ENCODE data around the gene SULT1C2.

DNA sequence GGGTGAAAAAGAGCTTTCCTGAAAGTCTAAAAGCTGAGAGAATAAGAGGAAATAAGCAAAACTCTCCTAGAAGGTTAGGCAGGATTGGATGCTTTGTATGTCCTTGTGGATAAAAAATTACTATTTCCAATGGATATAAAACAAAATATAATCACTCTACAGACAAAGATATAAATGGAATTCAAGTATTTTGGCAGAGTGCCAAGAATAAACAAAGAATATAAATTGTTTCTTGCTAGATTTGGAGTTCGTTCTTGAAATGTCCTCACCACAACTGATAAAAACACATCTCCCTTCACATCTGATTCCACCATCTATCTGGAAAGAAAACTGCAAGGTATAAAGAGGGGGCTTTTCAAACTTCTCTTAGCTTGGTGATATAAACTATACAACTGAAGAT lies 35.6 kb upstream of the SULT1C2 start:
- TF ChIP-seq, protein P1, sequence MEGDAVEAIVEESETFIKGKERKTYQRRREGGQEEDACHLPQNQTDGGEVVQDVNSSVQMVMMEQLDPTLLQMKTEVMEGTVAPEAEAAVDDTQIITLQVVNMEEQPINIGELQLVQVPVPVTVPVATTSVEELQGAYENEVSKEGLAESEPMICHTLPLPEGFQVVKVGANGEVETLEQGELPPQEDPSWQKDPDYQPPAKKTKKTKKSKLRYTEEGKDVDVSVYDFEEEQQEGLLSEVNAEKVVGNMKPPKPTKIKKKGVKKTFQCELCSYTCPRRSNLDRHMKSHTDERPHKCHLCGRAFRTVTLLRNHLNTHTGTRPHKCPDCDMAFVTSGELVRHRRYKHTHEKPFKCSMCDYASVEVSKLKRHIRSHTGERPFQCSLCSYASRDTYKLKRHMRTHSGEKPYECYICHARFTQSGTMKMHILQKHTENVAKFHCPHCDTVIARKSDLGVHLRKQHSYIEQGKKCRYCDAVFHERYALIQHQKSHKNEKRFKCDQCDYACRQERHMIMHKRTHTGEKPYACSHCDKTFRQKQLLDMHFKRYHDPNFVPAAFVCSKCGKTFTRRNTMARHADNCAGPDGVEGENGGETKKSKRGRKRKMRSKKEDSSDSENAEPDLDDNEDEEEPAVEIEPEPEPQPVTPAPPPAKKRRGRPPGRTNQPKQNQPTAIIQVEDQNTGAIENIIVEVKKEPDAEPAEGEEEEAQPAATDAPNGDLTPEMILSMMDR (IDR thresholded peaks at IDR 0.05), result no peak
- TF ChIP-seq POLR2A (IDR thresholded peaks at IDR 0.05), result no peak
